Suprapubic skin (tissue), 4 donors: ENCODE measurements around the gene ZNF800. TPM values are rescaled to one million over a fixed set of nuclear protein-coding genes. Genes with fewer than 3 reads are reported as not detected.

ENCODE experiments used
- DNase-seq, 2 donors: peaks; one replicate each; pipeline ENCODE4 v3.0.0-alpha.2; 2019; ENCODE audit warnings: low spot score in 2 of 2
- H3K27ac ChIP-seq: fragments of 200-600 bp; sonication (generic); one replicate; pipeline ENCODE4 v1.5.1; 2019
- H3K27me3 ChIP-seq: fragments of 200-600 bp; sonication (generic); one replicate; pipeline ENCODE4 v1.5.1; 2019
- H3K36me3 ChIP-seq: fragments of 200-600 bp; sonication (generic); one replicate; pipeline ENCODE4 v1.5.1; 2019
- H3K4me1 ChIP-seq: fragments of 200-600 bp; sonication (generic); one replicate; pipeline ENCODE4 v1.5.1; 2019
- H3K4me3 ChIP-seq: fragments of 200-600 bp; sonication (generic); one replicate; pipeline ENCODE4 v1.5.1; 2019; ENCODE audit warnings: mild to moderate bottlenecking
- H3K9me3 ChIP-seq: fragments of 200-600 bp; sonication (generic); one replicate; pipeline ENCODE4 v1.5.1; 2019
- EP300 ChIP-seq: sonication (generic); formaldehyde crosslinking; IDR thresholded peaks from one replicate; pipeline ENCODE4 v1.6.1; 2017; ENCODE audit warnings: antibody characterized with exemption
- POLR2A ChIP-seq, 2 donors: fragments of 450-650 bp; IDR thresholded peaks; one replicate each; pipeline ENCODE4 v1.6.1; 2017; ENCODE audit warnings: antibody characterized with exemption in 2 of 2, mild to moderate bottlenecking in 2 of 2, moderate library complexity in 2 of 2
- POLR2AphosphoS5 ChIP-seq, 3 donors: sonication (generic); formaldehyde crosslinking; IDR thresholded peaks; one replicate each; pipeline ENCODE4 v1.6.1; 2017; ENCODE audit warnings: antibody characterized with exemption in 3 of 3
- WGBS: methylation state at CpG from one replicate; pipeline ENCODE4 v1.1.5; 2018; 5-methylcytosine and 5-hydroxymethylcytosine counted together
- total RNA-seq, 4 donors: library from RNA; depleted of rRNA; stranded (reverse); fragments of >200 nt; gene quantifications; one replicate each; pipeline ENCODE4 v1.1.0, GENCODE V29; 2016
- TF ChIP-seq, protein P1 (sequence below), 2 donors: fragments of 200-600 bp in 1 of 2; fragments of 450-650 bp in 1 of 2; sonication (generic) in 1 of 2; IDR thresholded peaks; one replicate each; pipeline ENCODE4 v1.5.1; 2016 to 2019; ENCODE audit warnings: antibody characterized with exemption in 2 of 2, mild to moderate bottlenecking in 1 of 2, moderate library complexity in 1 of 2

Gene ZNF800
- total RNA-seq, 4 donors from 2014 or later = 41.7 to 57.3 (median 49.7) TPM

DNA sequence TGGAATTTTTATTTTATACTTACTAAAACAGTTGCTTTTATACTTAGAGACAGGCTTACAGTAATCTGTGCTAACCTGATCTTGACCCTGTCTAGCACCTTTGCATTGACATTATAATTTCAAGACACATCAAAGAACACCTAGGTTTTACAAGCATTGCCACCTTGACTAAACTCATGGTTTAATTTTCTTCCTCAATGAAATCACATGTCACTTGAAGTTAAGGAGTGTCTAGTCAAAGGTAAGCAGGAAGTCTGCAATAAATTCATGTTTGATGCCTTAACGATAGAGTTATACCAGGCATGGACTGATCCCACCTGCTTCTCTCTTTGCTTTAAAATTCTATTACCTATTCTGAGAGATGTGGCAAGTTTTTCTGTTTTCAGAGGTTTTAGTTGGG is 62.4 kb downstream of the ZNF800 start:
- Histone ChIP-seq H3K27me3 (peaks cover 4% of the 10 kb centered on the region), H3K9me3 (no peaks in the 10 kb centered on the region), H3K27ac (no peak overlapping the region), H3K4me3 (no peak overlapping the region), H3K36me3 (no peaks in the 10 kb centered on the region), H3K4me1 (no peaks in the 10 kb centered on the region)
- DNase-seq = no peak
- WGBS = 49% methylated on average over 1 of the region's 1 CpG
- TF ChIP-seq, protein P1, sequence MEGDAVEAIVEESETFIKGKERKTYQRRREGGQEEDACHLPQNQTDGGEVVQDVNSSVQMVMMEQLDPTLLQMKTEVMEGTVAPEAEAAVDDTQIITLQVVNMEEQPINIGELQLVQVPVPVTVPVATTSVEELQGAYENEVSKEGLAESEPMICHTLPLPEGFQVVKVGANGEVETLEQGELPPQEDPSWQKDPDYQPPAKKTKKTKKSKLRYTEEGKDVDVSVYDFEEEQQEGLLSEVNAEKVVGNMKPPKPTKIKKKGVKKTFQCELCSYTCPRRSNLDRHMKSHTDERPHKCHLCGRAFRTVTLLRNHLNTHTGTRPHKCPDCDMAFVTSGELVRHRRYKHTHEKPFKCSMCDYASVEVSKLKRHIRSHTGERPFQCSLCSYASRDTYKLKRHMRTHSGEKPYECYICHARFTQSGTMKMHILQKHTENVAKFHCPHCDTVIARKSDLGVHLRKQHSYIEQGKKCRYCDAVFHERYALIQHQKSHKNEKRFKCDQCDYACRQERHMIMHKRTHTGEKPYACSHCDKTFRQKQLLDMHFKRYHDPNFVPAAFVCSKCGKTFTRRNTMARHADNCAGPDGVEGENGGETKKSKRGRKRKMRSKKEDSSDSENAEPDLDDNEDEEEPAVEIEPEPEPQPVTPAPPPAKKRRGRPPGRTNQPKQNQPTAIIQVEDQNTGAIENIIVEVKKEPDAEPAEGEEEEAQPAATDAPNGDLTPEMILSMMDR (IDR thresholded peaks at IDR 0.05) = no peak
- TF ChIP-seq EP300 = no peak
- TF ChIP-seq POLR2A (IDR thresholded peaks at IDR 0.05) = no peak
- no peak for TF ChIP-seq POLR2AphosphoS5 (IDR thresholded peaks at IDR 0.05)

DNA sequence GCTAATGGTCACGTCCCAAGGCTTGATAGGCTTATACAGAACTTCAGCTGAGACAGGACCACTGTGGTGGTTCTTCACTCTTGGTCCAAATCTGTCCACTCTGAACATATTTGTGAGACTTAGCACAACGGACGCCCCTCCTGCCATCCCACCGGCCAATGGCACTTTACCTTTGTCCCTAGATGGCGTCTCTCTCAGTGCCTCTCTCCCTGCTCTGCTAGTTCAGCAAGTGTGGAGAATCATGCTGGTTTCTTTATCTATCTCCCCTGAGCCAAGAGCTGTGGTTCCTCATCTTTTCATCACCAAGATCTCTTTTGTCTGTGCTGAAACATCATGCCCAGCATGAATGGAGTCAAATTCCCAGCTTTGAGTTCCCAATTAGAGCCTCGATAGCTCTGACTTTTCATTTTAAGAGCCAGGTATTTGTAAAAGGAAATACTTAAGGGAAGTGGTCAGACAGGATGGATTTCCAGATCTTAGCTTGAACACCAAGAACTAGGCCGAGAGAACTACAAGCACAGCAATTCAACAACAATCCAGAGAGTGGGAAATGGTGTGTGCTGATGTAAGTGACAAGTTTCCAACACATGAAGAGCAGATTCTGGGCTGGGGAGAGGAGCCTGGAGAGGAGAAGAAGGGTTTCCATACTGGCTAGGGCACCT is 69.5 kb downstream of the ZNF800 start:
- TF ChIP-seq POLR2AphosphoS5 (IDR thresholded peaks at IDR 0.05) (no peak), EP300 (no peak), POLR2A (IDR thresholded peaks at IDR 0.05) (no peak)
- TF ChIP-seq, protein P1 (IDR thresholded peaks at IDR 0.05) = no peak
- Histone ChIP-seq H3K36me3 (no peaks in the 10 kb centered on the region), H3K27ac (no peak overlapping the region), H3K4me1 (no peaks in the 10 kb centered on the region), H3K27me3 (no peaks in the 10 kb centered on the region), H3K4me3 (no peak overlapping the region), H3K9me3 (no peaks in the 10 kb centered on the region)
- WGBS = 78% methylated on average over 7 of the region's 7 CpGs
- no peak for DNase-seq

DNA sequence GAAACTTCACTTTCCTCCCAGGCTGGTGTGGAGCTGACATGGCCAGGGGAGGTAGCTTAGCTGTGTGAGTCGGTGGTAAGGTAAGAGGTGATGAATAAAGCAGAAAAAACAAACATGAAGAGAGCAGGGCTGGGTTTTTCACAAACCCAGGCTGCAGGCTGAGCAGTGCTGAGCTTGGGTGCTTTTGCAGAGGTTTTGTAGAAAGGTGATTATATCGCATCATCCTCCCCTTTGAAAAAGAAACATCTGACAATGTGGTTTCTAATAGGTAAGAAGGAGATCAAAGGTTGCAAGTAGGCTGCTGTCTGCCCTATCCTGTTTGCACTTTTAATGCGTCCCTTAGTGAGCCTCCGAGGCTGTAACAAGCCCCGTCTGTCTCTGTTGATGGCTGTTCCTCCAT is 70.2 kb downstream of the ZNF800 start:
- H3K36me3 ChIP-seq = no peaks in the 10 kb centered on the region
- no peak for TF ChIP-seq POLR2AphosphoS5 (IDR thresholded peaks at IDR 0.05)
- no peak for DNase-seq
- no peak overlapping the region for H3K4me3 ChIP-seq
- no peak overlapping the region for H3K27ac ChIP-seq
- WGBS = 59% methylated on average over 5 of the region's 5 CpGs
- H3K4me1 ChIP-seq = no peaks in the 10 kb centered on the region
- no peaks in the 10 kb centered on the region for H3K27me3 ChIP-seq
- no peaks in the 10 kb centered on the region for H3K9me3 ChIP-seq

DNA sequence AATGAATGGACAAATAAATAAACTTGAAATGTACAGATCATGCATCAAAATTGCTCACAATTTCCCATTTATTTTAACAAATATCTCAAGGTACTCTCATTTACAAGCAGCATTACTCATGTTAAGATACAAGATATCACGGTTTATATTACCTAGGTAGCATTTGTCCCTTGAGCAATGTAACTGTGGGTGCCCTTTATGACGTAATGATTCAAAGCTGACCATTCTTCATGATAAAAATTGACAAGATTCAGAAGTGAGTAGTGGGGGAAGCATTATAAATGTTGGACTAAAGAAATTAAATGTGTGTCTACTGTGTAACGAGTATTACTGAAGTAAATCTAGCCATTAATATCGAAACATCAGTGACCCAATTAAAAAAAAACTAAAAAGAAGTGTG is 71.5 kb downstream of the ZNF800 start:
- Histone ChIP-seq H3K9me3 (no peaks in the 10 kb centered on the region), H3K4me1 (no peaks in the 10 kb centered on the region), H3K4me3 (no peak overlapping the region), H3K27me3 (no peaks in the 10 kb centered on the region), H3K36me3 (no peaks in the 10 kb centered on the region), H3K27ac (no peak overlapping the region)
- DNase-seq = no peak
- WGBS = 82% methylated on average over 4 of the region's 4 CpGs
- TF ChIP-seq EP300 = no peak
- TF ChIP-seq POLR2AphosphoS5 (IDR thresholded peaks at IDR 0.05) = no peak
- TF ChIP-seq POLR2A (IDR thresholded peaks at IDR 0.05) = no peak
- TF ChIP-seq, protein P1 (IDR thresholded peaks at IDR 0.05) = no peak

Other genes starting within 250 kb of the ZNF800 start
- not detected for gene GRM8, start 139.8 kb downstream of the ZNF800 start, total RNA-seq
- 10 to 100 TPM; 17.8 to 27.7 (median 20.5) TPM for gene GCC1, start 192.9 kb upstream of the ZNF800 start, total RNA-seq
- gene ARF5, start 195.7 kb upstream of the ZNF800 start, total RNA-seq = 100 to 1,000 TPM; 121 to 235 (median 220) TPM
- gene FSCN3, start 201.0 kb upstream of the ZNF800 start, total RNA-seq = 1 to 10 TPM in 3 of 4 donors, under 1 TPM in 1; 0.89 to 4.3 (median 3.8) TPM
- gene PAX4, start 225.4 kb upstream of the ZNF800 start, total RNA-seq = not detected